UCSD-AML1 (cell line): ENCODE measurements around the gene SFT2D3.

Experiments
- DNase-seq: peaks from one replicate; lab custom pipeline; 2025; ENCODE audit not compliant: unreplicated experiment; lab: John Stamatoyannopoulos, UW

SFT2D3 gene

DNA sequence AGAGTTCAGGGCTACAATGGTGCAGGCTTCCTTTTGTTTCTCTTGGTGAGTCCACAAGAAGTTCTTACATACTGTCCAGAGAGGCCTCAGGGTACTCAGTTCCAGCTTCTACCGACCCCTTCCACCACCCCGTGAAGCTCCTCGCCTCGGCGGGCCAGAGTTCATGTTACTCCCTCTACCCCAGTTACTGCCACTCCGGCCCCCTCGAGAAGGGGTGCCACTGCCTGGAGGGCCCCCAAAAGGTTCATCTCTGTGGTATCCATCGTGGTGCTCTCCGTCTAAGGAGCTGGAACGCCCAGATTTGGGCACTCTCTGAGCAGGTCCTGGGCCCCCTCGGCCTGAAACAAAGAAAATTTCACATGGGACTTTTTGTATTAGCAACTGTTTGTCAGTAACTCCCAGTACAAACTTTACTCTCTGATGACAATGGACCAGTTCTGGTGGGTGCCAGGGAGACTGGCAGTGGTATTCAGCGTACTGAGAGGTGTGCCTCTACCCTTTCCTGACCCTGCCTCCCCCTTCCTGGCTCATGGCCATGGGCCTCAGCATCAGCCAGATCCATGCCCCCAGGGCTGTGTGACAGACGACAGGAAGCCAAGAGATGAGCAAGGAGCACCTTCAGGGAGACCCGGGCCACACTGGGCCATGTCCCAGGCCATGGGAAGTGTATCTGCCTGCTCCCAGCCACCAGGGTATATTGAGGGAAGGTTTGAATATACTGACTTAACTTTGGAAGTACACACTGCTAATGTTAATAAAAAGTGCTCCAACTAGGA lies 5.1 kb downstream of the SFT2D3 start:
- DNase-seq, result no peak

- no peak for DNase-seq
These were observed 6.8 kb downstream of the SFT2D3 start for GRCh38 chr2:127707890-127708648.

GRCh38 chr2:127709336-127709735 lies 8.0 kb downstream of the SFT2D3 start:
- no peak for DNase-seq

DNA sequence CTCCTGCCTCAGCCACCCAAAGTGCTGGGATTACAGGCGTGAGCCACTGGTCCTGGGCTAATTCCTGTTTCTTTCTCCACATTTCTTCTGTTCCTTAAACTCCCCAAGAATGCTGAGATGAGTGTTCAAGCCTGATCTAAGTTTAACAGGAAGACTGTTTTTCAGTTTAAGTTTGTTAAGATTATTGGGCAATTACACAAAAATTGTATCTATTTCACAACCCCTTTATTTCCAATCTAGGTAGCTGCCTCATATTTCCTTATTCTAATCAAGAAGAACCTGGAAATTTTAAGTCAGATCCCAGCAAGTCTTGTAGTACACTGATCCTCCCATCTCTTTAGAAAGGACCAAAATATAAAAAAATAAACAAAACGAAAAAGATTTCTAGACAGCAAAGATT lies 11.7 kb downstream of the SFT2D3 start:
- no peak for DNase-seq

GRCh38 chr2:127713562-127713961 lies 12.3 kb downstream of the SFT2D3 start:
- DNase-seq, result no peak

DNA sequence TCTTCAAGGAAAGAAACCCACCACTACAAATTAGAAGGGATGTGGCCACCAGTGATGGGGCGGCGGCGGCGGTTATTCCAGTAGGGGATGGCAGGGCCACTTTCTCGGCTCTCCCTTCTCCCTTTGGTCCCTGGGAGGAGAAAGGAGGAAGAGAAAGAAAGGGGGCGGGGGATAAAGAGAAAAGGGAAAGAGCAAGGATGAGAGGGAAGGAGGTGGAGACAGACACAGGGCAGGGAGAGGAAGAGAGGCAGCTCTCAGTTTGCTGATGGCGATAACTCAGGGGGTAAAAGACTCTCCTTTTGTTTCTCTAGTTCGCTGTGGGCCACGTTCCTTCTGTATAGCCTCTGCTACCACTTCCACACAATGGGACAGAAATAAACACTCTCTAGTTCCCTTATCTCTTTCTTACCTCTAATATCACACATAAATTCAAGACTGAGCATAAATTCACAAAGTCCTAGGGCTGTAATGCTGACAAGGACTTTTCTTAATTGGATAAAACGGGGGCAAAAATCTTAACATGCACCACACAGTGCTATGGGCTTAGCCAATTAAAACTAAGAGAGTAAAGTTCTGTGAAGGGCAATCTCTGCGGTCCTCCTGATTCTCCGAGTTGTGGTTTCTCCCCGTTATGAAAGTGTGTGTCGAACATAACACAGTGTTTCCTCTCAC lies 14.6 kb downstream of the SFT2D3 start:
- no peak for DNase-seq

- DNase-seq, result no peak
These were observed 17.0 kb downstream of the SFT2D3 start for GRCh38 chr2:127718271-127718670.

DNA sequence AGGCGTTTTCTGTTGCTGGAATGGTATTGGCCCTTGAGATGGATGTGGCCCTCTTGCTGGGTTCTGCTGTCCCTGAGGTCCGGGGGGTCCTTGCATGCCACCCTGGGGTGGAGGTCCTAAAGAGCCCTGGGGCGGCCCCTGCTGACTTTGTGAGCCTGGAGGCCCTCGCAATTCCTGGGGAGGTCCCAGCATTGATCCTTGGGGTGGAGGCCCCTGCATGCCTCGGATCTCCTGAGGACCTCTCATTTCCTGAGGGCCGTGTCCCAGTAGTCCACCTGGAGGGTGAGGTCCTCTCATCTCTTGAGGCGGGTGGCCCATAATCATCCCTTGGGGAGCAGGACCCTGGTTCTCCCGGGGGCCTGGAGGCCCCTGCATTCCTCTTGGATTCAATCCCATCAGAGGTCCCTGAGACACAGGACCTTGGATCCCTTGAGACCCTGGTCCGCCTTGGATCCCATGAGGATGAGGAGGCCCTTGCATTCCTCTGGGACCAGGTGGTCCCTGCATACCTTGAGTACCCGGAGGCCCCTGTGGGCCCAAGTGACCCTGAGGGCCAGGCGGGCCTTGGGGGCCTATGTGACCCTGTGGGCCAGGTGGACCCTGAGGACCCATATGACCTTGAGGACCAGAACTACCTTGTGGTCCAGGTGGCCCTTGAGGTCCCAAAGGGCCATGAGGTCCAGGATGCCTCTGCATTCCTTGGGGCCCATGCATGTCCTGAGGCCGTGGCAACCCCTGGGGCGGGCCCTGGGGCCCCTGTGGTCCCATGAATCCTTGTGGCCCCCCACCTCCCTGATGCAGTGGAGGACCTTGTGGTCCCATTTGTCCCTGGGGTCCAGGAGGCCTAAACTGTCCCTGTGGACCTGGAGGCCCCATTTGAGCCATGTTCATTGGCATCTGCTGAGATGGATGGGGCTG lies 18.3 kb downstream of the SFT2D3 start:
- no peak for DNase-seq

- DNase-seq, result no peak
These were observed 20.1 kb downstream of the SFT2D3 start for GRCh38 chr2:127721311-127721977.

DNA sequence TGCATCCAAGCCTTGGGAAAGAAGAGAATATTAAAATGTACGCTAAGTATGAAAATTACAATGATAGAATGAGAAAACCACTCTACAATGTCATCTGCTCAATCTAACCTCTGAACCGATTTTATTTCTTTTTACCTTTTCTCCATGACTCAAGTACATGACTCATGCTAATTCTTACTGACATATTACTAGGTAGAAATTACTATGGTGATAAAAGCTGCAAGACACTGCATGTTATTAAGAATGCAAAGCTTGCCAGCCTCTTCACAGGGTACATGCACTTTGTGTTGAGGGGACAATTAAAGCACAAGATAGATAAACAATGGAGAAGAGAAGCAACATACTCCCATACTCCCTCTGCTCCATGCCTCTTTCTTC lies 20.7 kb downstream of the SFT2D3 start:
- DNase-seq, result no peak

- DNase-seq, result no peak
These were observed 21.5 kb downstream of the SFT2D3 start for GRCh38 chr2:127722807-127723206.

- no peak for DNase-seq
These were observed 25.0 kb downstream of the SFT2D3 start for GRCh38 chr2:127726158-127726880.

DNA sequence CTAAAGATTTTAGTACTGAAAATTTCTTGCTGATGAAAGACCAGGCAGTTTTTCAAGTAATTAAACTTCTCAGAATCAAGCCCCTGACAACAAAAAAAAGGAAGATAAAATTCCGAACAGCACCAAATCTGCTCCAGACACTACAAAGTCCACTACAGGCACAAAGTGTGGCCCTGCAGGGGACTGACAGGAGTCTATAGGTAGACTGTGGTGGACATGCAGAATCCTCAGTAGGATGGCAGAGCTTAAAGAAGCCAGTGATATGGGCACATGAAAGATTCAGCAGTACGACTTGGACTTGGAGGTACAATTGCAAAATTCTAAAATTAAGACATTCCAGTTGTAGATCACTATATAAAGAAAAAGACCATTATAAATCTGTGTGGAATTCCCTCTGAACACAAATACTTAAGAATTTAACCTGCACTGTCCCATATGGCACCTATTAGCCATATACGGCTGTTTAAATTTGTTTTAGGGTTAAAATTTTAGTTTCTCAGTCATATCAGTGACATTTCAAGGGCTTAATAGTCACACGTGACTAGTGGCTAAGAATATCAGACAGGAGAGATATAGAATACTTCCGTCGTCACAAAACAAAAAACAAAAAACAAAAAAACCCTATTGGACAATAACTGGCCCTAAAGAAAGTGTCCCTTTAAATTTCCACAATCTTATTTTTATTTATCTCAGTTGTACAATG lies 32.0 kb downstream of the SFT2D3 start:
- no peak for DNase-seq

GRCh38 chr2:127733816-127734537 lies 32.7 kb downstream of the SFT2D3 start:
- no peak for DNase-seq

GRCh38 chr2:127735044-127735443 lies 33.7 kb downstream of the SFT2D3 start:
- no peak for DNase-seq

- DNase-seq, result no peak
These were observed 34.5 kb downstream of the SFT2D3 start for GRCh38 chr2:127735537-127736399.

GRCh38 chr2:127737892-127738291 lies 36.6 kb downstream of the SFT2D3 start:
- no peak for DNase-seq

- no peak for DNase-seq
These were observed 38.5 kb downstream of the SFT2D3 start for GRCh38 chr2:127739800-127740199.
